Measurements from ENCODE around the gene RHBDD3. TPM values are rescaled to one million over a fixed set of nuclear protein-coding genes. Genes with fewer than 3 reads are reported as not detected.

Gene RHBDD3
- total and polyA plus RNA-seq, 2 donors (not counting 1 experiment from before 2014, with no cell fraction given), result 11.9 to 12.5 TPM

- Mint-ChIP-seq H3K4me3 (no peak overlapping the region), H3K4me1 (peaks cover 2% of the 10 kb centered on the region), H3K27ac (no peak overlapping the region), H3K9me3 (ENCODE audit: insufficient read depth) (no peaks in the 10 kb centered on the region), H3K27me3 (no peaks in the 10 kb centered on the region)
- Histone ChIP-seq H3K27me3 (replicated peaks in 1 of 4; ENCODE audit: control extremely low read depth in 1 of 4, control insufficient read depth in 3 of 4, insufficient read depth in 4 of 4, low read length in 3 of 4) (no peaks in the 10 kb centered on the region), H3K4me3 (ENCODE audit: control extremely low read depth in 1 of 5, extremely low read depth in 1 of 5, insufficient read depth in 1 of 5, low read depth in 2 of 5, low read length in 4 of 5) (no peak overlapping the region), H3K9ac (ENCODE audit: low read length) (no peak overlapping the region), H3K79me2 (ENCODE audit: control insufficient read depth, insufficient read depth, low read length) (no peaks in the 10 kb centered on the region), H2AFZ (ENCODE audit: insufficient read depth, low read depth, low read length, poor library complexity, severe bottlenecking) (no peak overlapping the region), H4K20me1 (ENCODE audit: control insufficient read depth, insufficient read depth, low read length, poor library complexity, severe bottlenecking) (no peaks in the 10 kb centered on the region), H3K4me2 (replicated peaks; ENCODE audit: low read depth, low read length, poor library complexity, severe bottlenecking) (no peak overlapping the region), H3K9me3 (ENCODE audit: control extremely low read depth in 1 of 3, control insufficient read depth in 2 of 3, insufficient read depth in 1 of 3, low read length in 2 of 3) (no peaks in the 10 kb centered on the region), H3K36me3 (replicated peaks in 1 of 2; ENCODE audit: control extremely low read depth in 1 of 2, control insufficient read depth in 1 of 2, extremely low read depth in 1 of 2, insufficient read depth in 2 of 2, low read length in 1 of 2) (no peaks in the 10 kb centered on the region), H3K27ac (ENCODE audit: low read length in 2 of 2) (no peak overlapping the region), H3K4me1 (ENCODE audit: control insufficient read depth in 2 of 2, insufficient read depth in 2 of 2, low read length in 2 of 2) (no peaks in the 10 kb centered on the region)
- ChIA-PET POLR2A (no interaction called here), CTCF (no interaction called here)
- ATAC-seq (ENCODE audit: low read depth) (no peak), DNase-seq (no peak)
- intact Hi-C loops (cut with micrococcal nuclease), result no loop called here
- TF ChIP-seq, protein P1, sequence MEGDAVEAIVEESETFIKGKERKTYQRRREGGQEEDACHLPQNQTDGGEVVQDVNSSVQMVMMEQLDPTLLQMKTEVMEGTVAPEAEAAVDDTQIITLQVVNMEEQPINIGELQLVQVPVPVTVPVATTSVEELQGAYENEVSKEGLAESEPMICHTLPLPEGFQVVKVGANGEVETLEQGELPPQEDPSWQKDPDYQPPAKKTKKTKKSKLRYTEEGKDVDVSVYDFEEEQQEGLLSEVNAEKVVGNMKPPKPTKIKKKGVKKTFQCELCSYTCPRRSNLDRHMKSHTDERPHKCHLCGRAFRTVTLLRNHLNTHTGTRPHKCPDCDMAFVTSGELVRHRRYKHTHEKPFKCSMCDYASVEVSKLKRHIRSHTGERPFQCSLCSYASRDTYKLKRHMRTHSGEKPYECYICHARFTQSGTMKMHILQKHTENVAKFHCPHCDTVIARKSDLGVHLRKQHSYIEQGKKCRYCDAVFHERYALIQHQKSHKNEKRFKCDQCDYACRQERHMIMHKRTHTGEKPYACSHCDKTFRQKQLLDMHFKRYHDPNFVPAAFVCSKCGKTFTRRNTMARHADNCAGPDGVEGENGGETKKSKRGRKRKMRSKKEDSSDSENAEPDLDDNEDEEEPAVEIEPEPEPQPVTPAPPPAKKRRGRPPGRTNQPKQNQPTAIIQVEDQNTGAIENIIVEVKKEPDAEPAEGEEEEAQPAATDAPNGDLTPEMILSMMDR (IDR thresholded peaks at IDR 0.05), result no peak
- no peak for TF ChIP-seq EZH2 (IDR thresholded peaks at IDR 0.05; ENCODE audit: borderline replicate concordance, insufficient read depth, low read depth, low read length, poor library complexity, severe bottlenecking)
- 96% methylated on average over 17 of the region's 17 CpGs for WGBS (ENCODE audit: insufficient coverage)
Measured at GRCh38 chr22:29260601-29261315, 7.0 kb downstream of the RHBDD3 start.

GRCh38 chr22:29260031-29260560, 7.7 kb downstream of the RHBDD3 start:
- Histone ChIP-seq H3K9me3 (ENCODE audit: control extremely low read depth in 1 of 3, control insufficient read depth in 2 of 3, insufficient read depth in 1 of 3, low read length in 2 of 3) (no peaks in the 10 kb centered on the region), H2AFZ (ENCODE audit: insufficient read depth, low read depth, low read length, poor library complexity, severe bottlenecking) (no peak overlapping the region), H3K4me2 (replicated peaks; ENCODE audit: low read depth, low read length, poor library complexity, severe bottlenecking) (no peak overlapping the region), H3K4me1 (ENCODE audit: control insufficient read depth in 2 of 2, insufficient read depth in 2 of 2, low read length in 2 of 2) (no peaks in the 10 kb centered on the region), H3K9ac (ENCODE audit: low read length) (no peak overlapping the region), H3K4me3 (ENCODE audit: control extremely low read depth in 1 of 5, extremely low read depth in 1 of 5, insufficient read depth in 1 of 5, low read depth in 2 of 5, low read length in 4 of 5) (no peak overlapping the region), H3K36me3 (replicated peaks in 1 of 2; ENCODE audit: control extremely low read depth in 1 of 2, control insufficient read depth in 1 of 2, extremely low read depth in 1 of 2, insufficient read depth in 2 of 2, low read length in 1 of 2) (no peaks in the 10 kb centered on the region), H3K79me2 (ENCODE audit: control insufficient read depth, insufficient read depth, low read length) (no peaks in the 10 kb centered on the region), H4K20me1 (ENCODE audit: control insufficient read depth, insufficient read depth, low read length, poor library complexity, severe bottlenecking) (no peaks in the 10 kb centered on the region), H3K27me3 (replicated peaks in 1 of 4; ENCODE audit: control extremely low read depth in 1 of 4, control insufficient read depth in 3 of 4, insufficient read depth in 4 of 4, low read length in 3 of 4) (no peaks in the 10 kb centered on the region), H3K27ac (ENCODE audit: low read length in 2 of 2) (no peak overlapping the region)
- peaks cover 2% of the 10 kb centered on the region for H3K4me1 Mint-ChIP-seq
- H3K9me3 Mint-ChIP-seq (ENCODE audit: insufficient read depth), result no peaks in the 10 kb centered on the region
- TF ChIP-seq EZH2 (IDR thresholded peaks at IDR 0.05; ENCODE audit: borderline replicate concordance, insufficient read depth, low read depth, low read length, poor library complexity, severe bottlenecking), result no peak
- TF ChIP-seq, protein P1 (IDR thresholded peaks at IDR 0.05), result no peak
- no peak overlapping the region for H3K27ac Mint-ChIP-seq
- ChIA-PET CTCF (no interaction called here), POLR2A (no interaction called here)
- no peak for ATAC-seq (ENCODE audit: low read depth)
- no peak overlapping the region for H3K4me3 Mint-ChIP-seq
- 94% methylated on average over 12 of the region's 13 CpGs for WGBS (ENCODE audit: insufficient coverage)
- no peak for DNase-seq
- no peaks in the 10 kb centered on the region for H3K27me3 Mint-ChIP-seq
- intact Hi-C loops (cut with micrococcal nuclease), result no loop called here

Measured in B cell (primary cell).